Endothelial cell of umbilical vein (primary cell): ENCODE data around the gene CDC20.

Experiments used
- MAX ChIP-seq: IDR thresholded peaks from 2 replicates; pipeline ENCODE4 v1.6.1; 2011; ENCODE audit not compliant: insufficient read depth, insufficient read length
- POLR2AphosphoS5 ChIP-seq: IDR thresholded peaks from 2 replicates; pipeline ENCODE4 v1.6.1; 2012; ENCODE audit warnings: low read depth, mild to moderate bottlenecking, control low read depth, low read length, moderate library complexity; ENCODE audit not compliant: insufficient read depth

- TF ChIP-seq POLR2AphosphoS5: no peak
- no peak for TF ChIP-seq MAX
These were observed 39.5 kb upstream of the CDC20 start for GRCh38 chr1:43319288-43319687.
